GM12891 (cell line): ENCODE data around the gene ZMIZ2.
A peak's percentile ranks its signal among the peaks of the same experiment; 100 is the strongest.
"Not testable (repeated sequence)": the region's sequence is repeated elsewhere in the genome, so short reads cannot be mapped to it uniquely, and the experiment has no call there.

Source experiments
- DNase-seq: peaks from one replicate; pipeline ENCODE4 v3.0.0; 2011; ENCODE audit warnings: low spot score; ENCODE audit not compliant: insufficient read length
- FAIRE-seq: peaks from 2 replicates; lab custom pipeline; 2011; peaks lifted over from hg19 to GRCh38; lab: Jason Lieb, UNC
- PAX5 ChIP-seq: IDR thresholded peaks from 2 replicates; pipeline ENCODE4 v1.6.1; 2011; ENCODE audit warnings: low read length, moderate library complexity, mild to moderate bottlenecking; ENCODE audit not compliant: insufficient read depth, severe bottlenecking
- POLR2A ChIP-seq: IDR thresholded peaks from 2 replicates; pipeline ENCODE4 v1.6.1; 2011; ENCODE audit warnings: low read depth, low read length, control low read depth
- POLR2AphosphoS5 ChIP-seq: IDR thresholded peaks from 2 replicates; pipeline ENCODE4 v1.6.1; 2011; ENCODE audit warnings: low read depth, low read length, control low read depth
- POU2F2 ChIP-seq: IDR thresholded peaks from 2 replicates; pipeline ENCODE4 v1.6.1; 2011; ENCODE audit warnings: low read depth, mild to moderate bottlenecking, control low read depth, low read length, moderate library complexity
- SPI1 ChIP-seq: IDR thresholded peaks from 2 replicates; pipeline ENCODE4 v1.6.1; 2011; ENCODE audit warnings: low read depth, low read length, control low read depth
- TAF1 ChIP-seq: IDR thresholded peaks from 2 replicates; pipeline ENCODE4 v1.6.1; 2011; ENCODE audit warnings: low read depth, low read length, control low read depth

ZMIZ2 gene

GRCh38 chr7:44709011-44709915 is 39.4 kb upstream of the ZMIZ2 start:
- DNase-seq, result no peak
- TF ChIP-seq POLR2A (no peak), SPI1 (peak; percentile 17; the same call in 1 of the 2 replicates)
- FAIRE-seq, result no peak

DNA sequence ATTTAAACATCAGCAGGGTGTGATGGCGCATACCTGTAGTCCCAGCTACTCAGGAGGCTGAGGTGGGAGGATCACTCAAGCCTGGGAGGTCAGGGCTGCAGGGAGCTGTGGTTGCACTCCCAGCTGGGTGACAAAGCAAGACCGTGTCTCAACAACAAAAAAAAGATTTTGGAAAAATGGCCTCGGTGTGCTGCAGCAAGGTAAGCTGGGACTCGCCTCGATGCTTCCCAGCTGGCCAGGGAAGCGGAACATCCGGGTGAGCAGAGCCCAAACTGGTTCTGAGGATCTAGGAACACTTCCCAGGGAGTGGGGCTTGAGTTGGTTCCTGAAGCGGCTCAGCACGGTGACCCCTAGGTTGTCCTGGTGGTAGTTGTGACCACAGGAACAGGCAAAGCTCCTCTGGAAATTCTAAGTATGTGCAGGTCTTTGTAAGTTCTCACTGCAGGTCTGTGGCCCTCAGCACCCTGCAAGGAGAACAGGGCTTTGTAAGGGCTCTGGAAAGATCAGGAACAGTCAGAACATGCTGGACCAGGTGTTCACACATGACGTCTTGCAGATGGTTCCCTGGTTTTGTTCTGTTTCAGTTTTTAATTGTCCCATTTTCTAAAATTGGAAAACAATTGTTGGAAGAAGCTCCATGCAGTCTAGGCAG is 38.6 kb upstream of the ZMIZ2 start:
- DNase-seq, result no peak
- no peak for FAIRE-seq
- TF ChIP-seq POLR2A (no peak), TAF1 (no peak), POLR2AphosphoS5 (no peak), POU2F2 (no peak), PAX5 (no peak)

DNA sequence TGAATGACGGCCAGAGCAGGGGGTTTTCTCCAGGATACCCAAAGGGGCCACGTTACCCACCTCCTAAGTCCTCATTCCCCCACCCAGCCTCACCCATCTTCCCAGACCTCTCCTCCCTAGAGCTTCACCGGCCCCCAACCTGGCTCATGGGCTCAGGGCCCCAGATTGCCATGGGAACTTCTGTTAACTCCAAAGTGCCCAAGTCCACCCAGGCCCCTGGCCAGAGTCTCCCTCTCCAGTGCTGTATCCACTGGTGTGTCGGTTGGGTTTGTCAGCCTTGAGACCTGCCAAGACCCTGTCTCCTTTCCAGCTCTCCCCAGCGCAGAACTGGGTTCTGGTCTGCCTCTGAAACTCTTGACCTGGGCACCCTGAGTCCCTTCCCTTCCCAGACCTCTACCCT is 37.1 kb upstream of the ZMIZ2 start:
- TF ChIP-seq POU2F2 (no peak), POLR2AphosphoS5 (no peak), SPI1 (no peak), TAF1 (no peak), POLR2A (no peak), PAX5 (no peak)
- no peak for FAIRE-seq
- no peak for DNase-seq

DNA sequence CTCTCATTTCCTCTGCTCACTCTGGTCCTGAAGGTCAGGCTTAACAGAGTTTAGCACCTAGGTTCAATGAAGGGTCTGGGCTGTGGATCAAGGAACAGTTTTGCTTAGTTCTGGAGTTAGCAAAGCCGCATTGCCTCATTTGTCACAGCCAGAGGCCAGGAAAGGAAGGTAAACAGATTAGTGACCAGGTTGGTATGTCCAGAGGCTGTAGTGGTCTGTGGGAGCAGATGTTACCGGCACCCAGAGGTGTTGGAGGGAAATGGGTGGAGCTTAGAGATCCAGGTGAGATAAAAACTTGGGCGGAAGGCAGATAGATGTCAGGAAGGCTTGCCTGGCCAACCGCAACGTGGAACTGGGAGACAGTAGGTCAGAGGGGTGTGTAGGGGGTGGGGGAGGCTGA is 36.6 kb upstream of the ZMIZ2 start:
- DNase-seq, result no peak
- FAIRE-seq, result no peak
- no peak for TF ChIP-seq POU2F2

DNA sequence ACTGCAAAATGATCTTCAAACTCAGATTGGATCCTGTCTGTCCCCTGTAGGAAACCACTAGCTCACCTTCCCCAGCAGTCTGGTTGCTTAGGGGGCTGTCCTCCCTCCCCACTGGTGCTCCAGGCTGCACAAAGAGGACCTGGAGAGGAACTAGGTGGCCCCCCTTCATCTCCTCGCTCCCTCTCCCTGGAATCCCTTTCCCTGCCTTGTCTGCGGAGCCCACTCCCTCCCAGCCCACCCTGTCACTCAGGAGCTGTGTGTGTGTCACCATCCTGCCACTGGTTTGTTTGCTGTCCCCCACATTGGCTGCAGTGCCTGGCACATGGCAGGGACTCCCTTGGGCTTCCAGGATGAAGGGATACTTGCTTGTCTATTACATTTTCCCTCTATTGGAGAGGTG is 35.5 kb upstream of the ZMIZ2 start:
- FAIRE-seq, result no peak
- TF ChIP-seq POLR2AphosphoS5 (no peak), PAX5 (no peak), POU2F2 (no peak), SPI1 (no peak), TAF1 (no peak), POLR2A (no peak)
- DNase-seq, result no peak

DNA sequence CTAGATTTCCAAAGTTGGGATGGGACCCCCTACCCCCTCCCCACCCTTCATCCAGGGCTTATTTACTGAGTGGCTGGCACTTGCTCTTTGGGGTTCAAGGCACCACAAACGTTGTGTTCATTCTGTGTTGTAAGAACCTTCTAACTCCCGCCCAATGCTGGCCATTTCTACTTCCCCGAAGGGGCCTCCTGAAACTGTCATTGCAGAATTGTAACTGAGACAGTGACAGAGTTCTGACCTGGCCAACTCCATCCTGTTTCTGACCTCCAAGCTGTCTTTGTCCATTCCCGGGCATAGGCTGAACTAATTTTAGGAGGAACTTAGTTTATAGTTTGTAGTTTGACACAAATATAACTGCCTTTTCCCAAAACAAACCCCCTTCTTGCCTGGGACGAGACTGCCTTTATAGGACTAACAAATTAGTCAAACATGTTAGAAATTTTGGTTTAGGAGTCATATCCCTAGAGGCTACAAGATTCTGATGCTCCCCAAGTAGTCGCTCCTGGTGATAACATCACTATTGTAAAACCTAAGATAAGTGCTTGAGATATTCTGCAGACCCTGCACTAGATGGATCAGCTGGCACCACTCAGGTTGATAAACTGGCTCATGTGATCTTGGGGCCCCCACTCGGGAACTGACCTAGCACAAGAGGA is 34.8 kb upstream of the ZMIZ2 start:
- FAIRE-seq (no peak), DNase-seq (no peak)
- TF ChIP-seq TAF1, result no peak
- no peak for TF ChIP-seq PAX5
- no peak for TF ChIP-seq POU2F2
- TF ChIP-seq POLR2AphosphoS5, result no peak
- no peak for TF ChIP-seq POLR2A
- TF ChIP-seq SPI1, result no peak

- TF ChIP-seq POLR2AphosphoS5 (no peak), POLR2A (no peak), PAX5 (no peak), POU2F2 (no peak), TAF1 (no peak), SPI1 (no peak)
- DNase-seq (no peak), FAIRE-seq (no peak)
These were observed 32.4 kb upstream of the ZMIZ2 start for GRCh38 chr7:44716205-44716604.

DNA sequence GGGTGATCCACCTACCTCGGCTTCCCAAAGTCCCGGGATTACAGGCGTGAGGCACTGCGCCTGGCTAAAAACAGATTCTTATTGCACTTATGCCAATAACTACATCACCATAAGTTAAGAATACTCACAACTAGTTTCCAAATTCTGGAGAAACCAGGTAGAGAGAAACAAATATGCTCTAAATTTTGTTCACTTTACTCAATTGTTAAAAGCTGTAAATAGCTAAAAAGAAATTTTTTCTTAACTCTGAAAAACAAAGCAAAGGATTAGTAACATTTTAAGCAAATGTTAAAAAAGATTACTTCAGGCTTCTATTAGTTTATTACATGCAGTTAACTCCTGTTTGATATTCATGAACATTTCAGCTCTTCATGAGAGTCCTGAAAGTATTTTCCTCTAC is 28.3 kb upstream of the ZMIZ2 start:
- FAIRE-seq, result no peak
- TF ChIP-seq POLR2A (no peak), POU2F2 (no peak), SPI1 (no peak), TAF1 (no peak), POLR2AphosphoS5 (no peak), PAX5 (no peak)
- no peak for DNase-seq

DNA sequence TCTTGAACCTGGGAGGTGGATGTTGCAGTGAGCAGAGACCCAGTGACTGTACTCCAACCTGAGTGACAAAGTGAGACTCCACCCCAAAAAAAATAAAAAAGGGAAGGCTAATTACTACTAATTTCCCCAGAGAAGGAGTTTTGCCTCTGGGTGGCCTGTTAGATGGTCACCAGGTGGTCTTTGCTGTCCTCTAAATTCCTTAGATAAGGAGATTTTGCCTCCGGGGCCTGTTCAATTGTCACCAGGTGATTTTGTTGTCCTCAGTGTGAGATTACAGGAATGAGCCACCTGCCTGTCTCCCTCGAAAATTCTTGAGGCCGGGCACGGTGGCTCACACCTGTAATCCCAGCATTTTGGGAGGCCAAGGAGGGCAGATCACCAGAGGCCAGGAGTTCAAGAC is 24.4 kb upstream of the ZMIZ2 start:
- TF ChIP-seq POU2F2, result no peak
- no peak for TF ChIP-seq POLR2A
- TF ChIP-seq POLR2AphosphoS5, result no peak
- no peak for TF ChIP-seq PAX5
- TF ChIP-seq SPI1, result no peak
- no peak for TF ChIP-seq TAF1
- FAIRE-seq (no peak), DNase-seq (no peak)

DNA sequence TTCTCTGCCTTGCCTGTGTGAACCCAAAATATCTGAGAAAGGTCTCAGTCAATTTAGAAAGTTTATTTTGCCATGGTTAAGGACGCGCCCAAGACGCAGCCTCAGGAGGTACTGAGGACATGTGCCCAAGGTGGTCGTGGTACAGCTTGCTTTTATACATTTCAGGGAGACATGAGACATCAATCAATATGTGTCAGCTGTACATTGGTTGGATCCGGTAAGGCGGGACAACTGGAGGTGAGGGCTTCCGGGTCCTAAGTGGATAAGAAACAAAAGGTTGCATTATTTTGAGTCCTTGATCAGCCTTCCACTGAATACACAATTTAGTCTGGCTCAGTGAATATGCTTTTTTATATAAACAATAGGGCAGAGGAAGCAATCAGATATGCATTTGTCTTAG is 22.4 kb upstream of the ZMIZ2 start:
- not testable (repeated sequence) for DNase-seq, FAIRE-seq
